Effector memory CD8-positive, alpha-beta T cell (primary cell): Measurements from ENCODE around the gene LPIN1.

ENCODE experiments used
- ATAC-seq: fragments of 150-1000 bp; cut with Tn5 transposase; replicated peaks from 2 replicates; pipeline ENCODE4 v1.10.0; 2021; ENCODE audit warnings: mild to moderate bottlenecking, moderate library complexity
- DNase-seq, 3 experiments: peaks; one replicate each; pipeline ENCODE4 v3.0.0; 2021
- H3K27ac Mint-ChIP-seq, 2 donors: one replicate each; pipeline ENCODE4 v1.8.0; 2022; ENCODE audit warnings: mild to moderate bottlenecking in 2 of 2, mixed read lengths in 2 of 2, moderate library complexity in 2 of 2
- H3K27me3 Mint-ChIP-seq, 2 donors: one replicate each; pipeline ENCODE4 v1.8.0; 2022; ENCODE audit warnings: mixed read lengths in 2 of 2
- H3K36me3 Mint-ChIP-seq: one replicate; pipeline ENCODE4 v1.8.0; 2022; ENCODE audit warnings: mild to moderate bottlenecking, moderate library complexity, mixed read lengths; ENCODE audit not compliant: insufficient read depth
- H3K4me1 Mint-ChIP-seq, 2 donors: one replicate each; pipeline ENCODE4 v1.8.0; 2022; ENCODE audit warnings: low read depth in 2 of 2, mixed read lengths in 2 of 2
- H3K4me3 Mint-ChIP-seq, 2 donors: one replicate each; pipeline ENCODE4 v1.8.0; 2022; ENCODE audit warnings: mild to moderate bottlenecking in 2 of 2, mixed read lengths in 2 of 2, moderate library complexity in 2 of 2
- H3K9me3 Mint-ChIP-seq, 2 donors: one replicate each; pipeline ENCODE4 v1.8.0; 2022; ENCODE audit warnings: mixed read lengths in 2 of 2

Gene LPIN1

GRCh38 chr2:11767779-11768178 lies 21.3 kb downstream of the LPIN1 start:
- H3K27ac Mint-ChIP-seq, result no peak overlapping the region
- H3K4me1 Mint-ChIP-seq, result peaks cover 23 to 26% of the 10 kb centered on the region in 2 donors
- peaks cover 69% of the 10 kb centered on the region for H3K36me3 Mint-ChIP-seq
- ATAC-seq (no peak), DNase-seq (no peak)
- no peak overlapping the region for H3K4me3 Mint-ChIP-seq
- no peaks in the 10 kb centered on the region for H3K9me3 Mint-ChIP-seq
- no peaks in the 10 kb centered on the region for H3K27me3 Mint-ChIP-seq

DNA sequence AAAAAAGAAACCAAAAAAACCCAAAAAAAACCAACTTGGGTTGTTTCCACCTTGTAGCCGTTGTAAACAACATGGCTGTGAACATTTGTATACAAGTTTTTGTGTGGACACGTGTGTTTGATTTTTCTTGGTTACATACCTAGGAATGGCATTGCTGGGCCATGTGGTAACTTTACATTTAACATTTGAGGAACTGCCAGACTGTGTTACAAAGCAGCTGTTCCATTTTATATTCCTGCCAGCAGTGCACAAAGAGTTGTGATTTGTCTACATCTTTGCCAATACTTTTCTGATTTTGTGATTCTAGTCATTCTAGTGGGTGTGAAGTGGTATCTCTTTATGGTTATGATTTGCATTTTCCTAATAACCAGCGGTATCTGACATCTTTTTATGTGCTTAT lies 22.5 kb downstream of the LPIN1 start:
- H3K27ac Mint-ChIP-seq, result peak overlapping the region; percentile 36 to 57
- peaks cover 74% of the 10 kb centered on the region for H3K36me3 Mint-ChIP-seq
- ATAC-seq (no peak), DNase-seq (no peak)
- peaks cover 13 to 19% of the 10 kb centered on the region in 2 donors for H3K4me1 Mint-ChIP-seq
- H3K27me3 Mint-ChIP-seq, result no peaks in the 10 kb centered on the region
- no peak overlapping the region for H3K4me3 Mint-ChIP-seq
- no peaks in the 10 kb centered on the region for H3K9me3 Mint-ChIP-seq

DNA sequence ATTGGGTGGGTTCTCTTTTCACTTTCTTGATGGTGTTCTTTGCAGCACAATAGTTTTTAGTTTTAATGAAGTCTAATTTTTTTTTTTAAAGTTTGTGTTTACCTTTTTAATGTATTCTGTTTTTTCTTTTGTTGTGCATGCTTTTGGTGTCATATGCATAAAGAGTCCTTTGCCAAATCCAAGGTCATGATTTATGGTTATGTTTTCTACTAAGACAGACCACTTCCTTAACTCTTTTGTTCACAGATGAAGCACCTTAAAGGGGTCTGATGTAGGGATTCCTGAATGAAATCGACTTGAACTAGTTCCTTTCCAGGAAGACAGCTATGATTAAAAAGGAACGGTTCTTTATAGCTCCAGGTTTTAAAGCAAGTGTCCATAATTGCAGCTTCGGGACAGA lies 23.1 kb downstream of the LPIN1 start:
- H3K27ac Mint-ChIP-seq, result peak overlapping the region; percentile 36 to 57
- ATAC-seq, result no peak
- H3K4me3 Mint-ChIP-seq, result no peak overlapping the region
- H3K9me3 Mint-ChIP-seq, result no peaks in the 10 kb centered on the region
- peaks cover 13 to 20% of the 10 kb centered on the region in 2 donors for H3K4me1 Mint-ChIP-seq
- no peaks in the 10 kb centered on the region for H3K27me3 Mint-ChIP-seq
- no peak for DNase-seq
- peaks cover 80% of the 10 kb centered on the region for H3K36me3 Mint-ChIP-seq

- Mint-ChIP-seq H3K4me1 (peaks cover 14 to 21% of the 10 kb centered on the region in 2 donors), H3K9me3 (no peaks in the 10 kb centered on the region), H3K27ac (peak overlapping the region; percentile 36 to 57), H3K27me3 (no peaks in the 10 kb centered on the region), H3K4me3 (no peak overlapping the region), H3K36me3 (peaks cover 72% of the 10 kb centered on the region)
- DNase-seq (no peak), ATAC-seq (no peak)
These were observed 24.2 kb downstream of the LPIN1 start for GRCh38 chr2:11770531-11771188.

DNA sequence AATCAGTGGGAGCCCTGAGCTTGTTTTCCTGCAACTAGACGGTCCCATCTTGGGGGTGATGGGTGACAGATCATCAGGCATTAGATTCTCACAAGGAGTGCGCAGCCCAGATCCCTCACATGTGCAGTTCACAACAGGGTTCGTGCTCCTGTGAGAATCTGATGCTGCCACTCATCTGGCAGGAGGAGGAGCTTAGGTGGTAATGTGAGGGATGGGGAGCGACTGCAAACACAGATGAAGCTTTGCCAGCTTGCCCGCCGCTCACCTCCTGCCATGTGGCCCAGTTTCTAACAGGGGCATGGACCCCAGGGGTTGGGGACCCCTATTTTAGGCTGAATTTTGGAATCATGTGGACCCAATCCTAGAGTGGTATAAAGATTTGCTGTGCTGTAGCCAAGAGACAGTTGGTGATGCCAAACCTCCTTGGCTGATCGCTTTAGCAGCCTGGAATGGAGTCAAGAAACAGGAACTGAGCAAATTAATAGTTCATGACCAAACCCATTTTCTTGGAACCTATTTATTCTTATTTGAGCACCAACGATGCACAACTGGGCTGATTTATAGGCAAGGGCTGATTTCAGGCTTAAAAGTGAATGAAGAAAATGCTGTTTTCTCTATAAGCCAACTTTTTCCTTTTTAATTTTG lies 25.7 kb downstream of the LPIN1 start:
- H3K4me3 Mint-ChIP-seq, result no peak overlapping the region
- peaks cover 59% of the 10 kb centered on the region for H3K36me3 Mint-ChIP-seq
- no peak for ATAC-seq
- DNase-seq, result no peak
- H3K9me3 Mint-ChIP-seq, result no peaks in the 10 kb centered on the region
- no peaks in the 10 kb centered on the region for H3K27me3 Mint-ChIP-seq
- peaks cover 14 to 18% of the 10 kb centered on the region in 2 donors for H3K4me1 Mint-ChIP-seq
- peak overlapping the region in 1 of 2 donors; percentile 93 for H3K27ac Mint-ChIP-seq

DNA sequence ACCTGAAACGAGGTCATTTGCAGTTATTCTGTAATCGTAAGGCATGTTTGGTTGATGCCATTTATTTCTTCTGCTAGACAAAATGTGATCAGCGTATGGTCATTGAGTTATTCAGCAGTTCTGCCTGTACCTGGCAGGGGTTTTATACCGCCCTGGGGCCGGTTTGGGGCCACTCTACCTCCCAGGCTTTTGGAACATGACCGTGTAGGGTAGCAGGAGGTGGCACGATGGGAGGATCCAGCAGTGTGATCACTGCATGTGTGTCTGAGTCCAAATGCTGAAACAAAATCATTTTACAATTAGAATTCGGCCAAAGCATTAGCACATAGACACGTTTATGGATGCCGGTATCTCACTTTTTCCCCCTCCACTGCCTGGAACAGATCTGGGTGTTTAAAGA lies 26.7 kb downstream of the LPIN1 start:
- Mint-ChIP-seq H3K9me3 (no peaks in the 10 kb centered on the region), H3K4me1 (peaks cover 21% of the 10 kb centered on the region in 2 donors), H3K27me3 (no peaks in the 10 kb centered on the region), H3K36me3 (peaks cover 57% of the 10 kb centered on the region), H3K27ac (peak overlapping the region; percentile 76 to 93), H3K4me3 (no peak overlapping the region)
- ATAC-seq (no peak), DNase-seq (no peak)

DNA sequence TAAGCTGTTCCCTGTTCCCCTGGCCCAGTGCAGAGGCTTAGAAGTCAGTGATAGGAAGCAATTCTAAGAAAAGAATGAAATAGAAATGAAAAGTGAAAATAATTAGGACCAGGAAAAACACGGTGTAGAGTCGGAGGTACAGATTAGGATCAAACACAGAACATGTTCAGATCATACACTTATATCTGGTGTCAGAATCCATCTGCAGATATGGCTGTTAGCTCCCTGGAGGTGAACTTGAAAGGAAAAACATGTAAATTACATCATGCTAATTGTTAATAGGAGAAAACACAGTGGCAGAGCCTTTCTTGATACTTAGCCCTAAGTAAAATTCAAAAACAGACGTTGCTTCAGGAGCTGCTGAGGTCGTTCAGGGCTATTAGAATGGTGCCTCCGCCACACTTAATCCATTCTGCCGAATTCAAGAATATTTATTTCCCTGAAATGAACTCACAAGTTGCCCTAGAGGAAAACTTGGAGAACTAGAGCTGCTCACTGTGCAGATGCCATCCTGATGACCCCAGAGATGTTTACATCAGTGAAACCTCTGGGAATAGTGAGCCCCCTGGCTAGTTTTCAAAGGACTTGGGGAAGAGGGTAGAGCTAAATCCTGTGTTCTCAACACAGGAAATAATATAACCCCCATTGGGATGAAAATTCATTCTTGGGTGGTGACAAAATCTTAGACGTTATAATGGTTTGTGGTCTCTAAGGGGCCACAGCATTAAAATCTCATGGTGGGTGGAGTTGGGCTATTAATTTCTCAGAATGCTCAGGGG lies 27.5 kb downstream of the LPIN1 start:
- no peaks in the 10 kb centered on the region for H3K27me3 Mint-ChIP-seq
- no peak for DNase-seq
- H3K27ac Mint-ChIP-seq, result peak overlapping the region; percentile 76 to 93
- no peak overlapping the region for H3K4me3 Mint-ChIP-seq
- H3K36me3 Mint-ChIP-seq, result peaks cover 58% of the 10 kb centered on the region
- H3K4me1 Mint-ChIP-seq, result peaks cover 25 to 29% of the 10 kb centered on the region in 2 donors
- ATAC-seq, result no peak
- H3K9me3 Mint-ChIP-seq, result no peaks in the 10 kb centered on the region

DNA sequence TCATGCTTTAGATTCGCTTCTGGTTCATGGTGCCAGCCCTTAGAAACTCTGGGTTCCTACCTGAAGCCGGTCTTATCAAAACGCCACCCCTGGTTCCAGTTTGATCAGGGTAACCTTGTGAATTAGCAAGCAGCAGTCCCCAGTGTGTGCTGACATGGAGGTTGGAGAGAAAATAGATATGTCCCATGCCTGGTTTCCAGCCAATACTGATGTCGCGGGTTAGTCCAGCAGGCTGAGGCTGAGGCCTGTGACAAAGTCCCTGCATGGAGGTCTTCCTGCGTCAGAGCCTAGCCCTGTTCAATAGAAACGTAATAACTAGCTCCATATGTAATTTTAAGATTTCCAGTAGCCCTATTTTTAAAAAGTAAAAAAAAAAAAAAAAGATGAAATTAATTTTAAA lies 28.2 kb downstream of the LPIN1 start:
- Mint-ChIP-seq H3K27ac (peak overlapping the region; percentile 76 to 93), H3K4me1 (peaks cover 28 to 36% of the 10 kb centered on the region in 2 donors), H3K36me3 (peaks cover 60% of the 10 kb centered on the region), H3K9me3 (no peaks in the 10 kb centered on the region), H3K4me3 (no peak overlapping the region), H3K27me3 (no peaks in the 10 kb centered on the region)
- no peak for DNase-seq
- ATAC-seq, result no peak

DNA sequence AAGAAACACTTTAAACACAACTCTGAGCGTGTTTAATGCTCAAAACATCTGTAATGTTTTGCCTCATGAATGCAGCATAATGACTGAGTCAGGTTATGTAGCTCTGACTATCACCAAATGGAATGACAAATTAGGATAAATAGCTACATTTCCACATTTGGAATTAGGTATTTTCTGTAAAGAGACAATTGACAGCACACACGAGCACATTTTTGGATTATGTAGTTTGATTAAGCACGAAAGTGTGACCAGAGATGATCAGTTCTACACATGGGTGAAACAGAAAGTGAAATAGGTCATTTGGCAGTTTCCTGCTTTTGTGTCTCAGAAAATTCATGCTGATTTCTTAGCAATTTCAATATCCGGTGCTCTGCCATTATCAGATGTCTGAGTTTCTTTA lies 29.0 kb downstream of the LPIN1 start:
- Mint-ChIP-seq H3K9me3 (no peaks in the 10 kb centered on the region), H3K27ac (peak overlapping the region; percentile 76 to 93), H3K36me3 (peaks cover 63% of the 10 kb centered on the region), H3K4me3 (peak overlapping the region; percentile 62 to 76), H3K27me3 (no peaks in the 10 kb centered on the region), H3K4me1 (peaks cover 28 to 36% of the 10 kb centered on the region in 2 donors)
- ATAC-seq, result peak; percentile 69
- DNase-seq, result no peak

GRCh38 chr2:11777066-11777782 lies 30.8 kb downstream of the LPIN1 start:
- peak overlapping the region; percentile 63 to 73 for H3K4me3 Mint-ChIP-seq
- ATAC-seq (no peak), DNase-seq (no peak)
- H3K9me3 Mint-ChIP-seq, result no peaks in the 10 kb centered on the region
- H3K4me1 Mint-ChIP-seq, result peaks cover 28 to 36% of the 10 kb centered on the region in 2 donors
- peaks cover 62% of the 10 kb centered on the region for H3K36me3 Mint-ChIP-seq
- peak overlapping the region; percentile 50 to 85 for H3K27ac Mint-ChIP-seq
- H3K27me3 Mint-ChIP-seq, result no peaks in the 10 kb centered on the region

- DNase-seq (no peak), ATAC-seq (no peak)
- no peaks in the 10 kb centered on the region for H3K27me3 Mint-ChIP-seq
- H3K36me3 Mint-ChIP-seq, result peaks cover 60% of the 10 kb centered on the region
- peaks cover 28 to 36% of the 10 kb centered on the region in 2 donors for H3K4me1 Mint-ChIP-seq
- H3K4me3 Mint-ChIP-seq, result peak overlapping the region; percentile 63 to 73
- peak overlapping the region; percentile 50 to 85 for H3K27ac Mint-ChIP-seq
- H3K9me3 Mint-ChIP-seq, result no peaks in the 10 kb centered on the region
These were observed 31.5 kb downstream of the LPIN1 start for GRCh38 chr2:11777886-11778415.

DNA sequence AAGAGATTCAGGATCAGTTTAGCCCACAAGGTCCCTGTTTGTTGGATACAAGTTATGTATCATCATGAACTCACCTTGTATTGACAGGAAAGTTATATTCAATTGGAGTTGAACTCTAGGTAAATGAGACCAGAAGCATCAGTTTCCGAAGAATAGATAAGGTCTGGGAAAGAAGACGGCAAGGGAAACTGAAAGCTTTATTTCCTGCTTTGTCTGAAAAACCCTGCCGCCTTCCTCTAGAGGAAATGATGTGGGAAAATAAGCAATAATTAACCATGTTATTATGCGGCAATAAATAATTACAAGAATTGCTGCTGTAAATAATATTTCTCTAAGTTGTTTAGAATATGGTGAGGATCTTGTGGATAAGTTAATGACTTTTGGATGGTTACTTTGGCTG lies 32.0 kb downstream of the LPIN1 start:
- Mint-ChIP-seq H3K9me3 (no peaks in the 10 kb centered on the region), H3K36me3 (peaks cover 58% of the 10 kb centered on the region), H3K27me3 (no peaks in the 10 kb centered on the region), H3K4me1 (peaks cover 28 to 36% of the 10 kb centered on the region in 2 donors), H3K27ac (peak overlapping the region; percentile 50 to 85), H3K4me3 (peak overlapping the region; percentile 63 to 73)
- DNase-seq (no peak), ATAC-seq (no peak)
